ENCODE measurements around the gene RNU4-1.
"Not testable (repeated sequence)": the region's sequence is repeated elsewhere in the genome, so short reads cannot be mapped to it uniquely, and the experiment has no call there.

RNU4-1 gene

GRCh38 chr12:120252071-120252906, 40.7 kb downstream of the RNU4-1 start:
- Histone ChIP-seq H3F3A (ENCODE audit: insufficient read depth, low read length) (no peaks in the 10 kb centered on the region), H3K4me2 (ENCODE audit: low read length) (no peak overlapping the region), H3K79me2 (ENCODE audit: insufficient read depth, low read length) (no peaks in the 10 kb centered on the region)

GRCh38 chr12:120251364-120252070, 41.5 kb downstream of the RNU4-1 start:
- not testable (repeated sequence) for H4K20me1 ChIP-seq (ENCODE audit: insufficient read depth, low read length); H3K9ac ChIP-seq (ENCODE audit: low read length); H2AFZ ChIP-seq (ENCODE audit: low read length); H3F3A ChIP-seq (ENCODE audit: insufficient read depth, low read length); H3K27me3 ChIP-seq (ENCODE audit: insufficient read depth, low read length); H3K4me2 ChIP-seq (ENCODE audit: low read length); H3K4me3 ChIP-seq (ENCODE audit: low read depth, low read length, poor library complexity, severe bottlenecking); H3K36me3 ChIP-seq (ENCODE audit: insufficient read depth, low read length); H3K27ac ChIP-seq (ENCODE audit: low read depth, low read length, poor library complexity, severe bottlenecking); H3K9me3 ChIP-seq (ENCODE audit: low read length); H3K9me2 ChIP-seq (ENCODE audit: low read depth, low read length); H3K4me1 ChIP-seq (ENCODE audit: insufficient read depth, low read length, severe bottlenecking); H3K79me2 ChIP-seq (ENCODE audit: insufficient read depth, low read length)

More at GRCh38 chr12:120252071-120252906, 40.7 kb downstream of the RNU4-1 start:
- Histone ChIP-seq H3K36me3 (ENCODE audit: insufficient read depth, low read length) (no peaks in the 10 kb centered on the region), H3K9me2 (ENCODE audit: low read depth, low read length) (no peaks in the 10 kb centered on the region), H3K27me3 (ENCODE audit: insufficient read depth, low read length) (no peaks in the 10 kb centered on the region), H3K27ac (ENCODE audit: low read depth, low read length, poor library complexity, severe bottlenecking) (no peak overlapping the region), H3K4me3 (ENCODE audit: low read depth, low read length, poor library complexity, severe bottlenecking) (no peak overlapping the region), H3K9me3 (ENCODE audit: low read length) (no peaks in the 10 kb centered on the region), H3K4me1 (ENCODE audit: insufficient read depth, low read length, severe bottlenecking) (no peaks in the 10 kb centered on the region), H2AFZ (ENCODE audit: low read length) (no peak overlapping the region), H3K9ac (ENCODE audit: low read length) (no peak overlapping the region), H4K20me1 (ENCODE audit: insufficient read depth, low read length) (no peaks in the 10 kb centered on the region)
- TF ChIP-seq EZH2 (IDR thresholded peaks at IDR 0.05; ENCODE audit: borderline replicate concordance, low read length) (no peak), CTCF (IDR thresholded peaks at IDR 0.05; ENCODE audit: low read length) (no peak)

DNA sequence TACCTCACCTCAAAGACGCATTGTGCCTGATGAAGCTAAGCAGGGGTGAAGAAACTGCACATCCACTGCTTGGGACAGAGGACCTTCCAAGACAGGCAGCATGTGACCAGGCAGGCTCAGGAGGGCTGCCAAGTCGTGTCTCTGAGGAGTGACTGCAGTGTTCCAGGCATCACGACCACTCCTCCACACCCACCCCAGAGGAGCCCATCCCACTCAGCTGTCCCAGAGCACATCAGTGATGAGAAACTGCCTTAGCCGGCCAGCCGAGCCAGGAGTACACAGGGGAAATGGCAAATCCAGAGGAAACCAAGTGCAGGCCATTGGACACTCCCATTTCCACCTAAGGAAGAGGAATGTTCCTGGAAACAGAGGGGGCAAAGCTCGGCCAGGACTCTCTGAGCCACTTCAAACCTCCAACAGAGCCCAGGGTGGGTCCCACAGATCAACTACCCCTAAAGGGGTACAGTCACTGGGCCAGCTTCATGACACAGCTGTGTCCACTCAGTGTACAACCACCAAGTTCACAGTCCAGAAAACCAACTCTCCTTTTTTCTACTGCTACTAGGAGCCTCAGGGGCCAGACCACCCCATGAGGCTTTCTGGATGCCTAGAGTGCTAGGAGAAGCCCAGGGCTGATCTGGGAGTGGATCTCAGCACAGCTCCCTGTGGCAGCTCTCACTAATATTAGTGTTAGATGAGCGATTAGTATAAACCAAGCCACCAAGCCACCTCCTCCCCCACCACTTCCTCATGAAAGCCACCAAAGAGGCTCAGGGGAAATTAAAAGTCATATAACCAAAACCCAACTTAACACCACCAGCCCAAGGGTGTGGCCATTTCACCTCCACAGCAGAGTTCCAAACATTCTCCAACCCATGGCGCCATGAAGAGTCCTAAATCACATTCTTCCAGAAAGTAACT, 42.9 kb downstream of the RNU4-1 start:
- Histone ChIP-seq H3K79me2 (ENCODE audit: insufficient read depth, low read length) (no peaks in the 10 kb centered on the region), H3K4me3 (ENCODE audit: low read depth, low read length, poor library complexity, severe bottlenecking) (no peak overlapping the region), H3K27ac (ENCODE audit: low read depth, low read length, poor library complexity, severe bottlenecking) (no peak overlapping the region), H3K9me3 (ENCODE audit: low read length) (no peaks in the 10 kb centered on the region), H3K4me2 (ENCODE audit: low read length) (no peak overlapping the region), H3K9me2 (ENCODE audit: low read depth, low read length) (no peaks in the 10 kb centered on the region), H3K4me1 (ENCODE audit: insufficient read depth, low read length, severe bottlenecking) (no peaks in the 10 kb centered on the region), H3F3A (ENCODE audit: insufficient read depth, low read length) (no peaks in the 10 kb centered on the region), H4K20me1 (ENCODE audit: insufficient read depth, low read length) (no peaks in the 10 kb centered on the region), H2AFZ (ENCODE audit: low read length) (no peak overlapping the region), H3K9ac (ENCODE audit: low read length) (no peak overlapping the region), H3K27me3 (ENCODE audit: insufficient read depth, low read length) (no peaks in the 10 kb centered on the region), H3K36me3 (ENCODE audit: insufficient read depth, low read length) (no peaks in the 10 kb centered on the region)
- no peak for TF ChIP-seq CTCF (IDR thresholded peaks at IDR 0.05; ENCODE audit: low read length)
- no peak for TF ChIP-seq EZH2 (IDR thresholded peaks at IDR 0.05; ENCODE audit: borderline replicate concordance, low read length)
